HuH-7.5 (cell line): ENCODE results near the gene PI4KA.
A peak's percentile ranks its signal among the peaks of the same experiment; 100 is the strongest.
"Not testable (repeated sequence)": the region's sequence is repeated elsewhere in the genome, so short reads cannot be mapped to it uniquely, and the experiment has no call there.

Experiments
- DNase-seq: peaks from one replicate; pipeline ENCODE4 v3.0.0; 2011; ENCODE audit warnings: low spot score

Gene PI4KA

GRCh38 chr22:20858615-20859416 lies at the start of gene PI4KA, which contains the start of gene SNAP29:
Gene PI4KA (minus strand): TSS chr22:20858811. CDS start chr22:20858725, 86 bp downstream.
Gene SNAP29 (plus strand): TSS chr22:20859007. CDS start chr22:20859111, 104 bp downstream.
- peak; percentile 93 for DNase-seq

GRCh38 chr22:20906387-20906767 lies 47.8 kb upstream of the PI4KA start:
- no peak for DNase-seq

GRCh38 chr22:20905415-20906386 lies 47.1 kb upstream of the PI4KA start:
- no peak for DNase-seq

- DNase-seq = no peak
Measured at GRCh38 chr22:20904980-20905355, 46.4 kb upstream of the PI4KA start.

GRCh38 chr22:20904008-20904979 lies 45.7 kb upstream of the PI4KA start:
- peak; percentile 34 for DNase-seq

GRCh38 chr22:20903093-20903492 lies 44.5 kb upstream of the PI4KA start:
- no peak for DNase-seq

GRCh38 chr22:20901093-20902033 lies 42.8 kb upstream of the PI4KA start:
- DNase-seq = not testable (repeated sequence)

GRCh38 chr22:20899827-20900423 lies 41.3 kb upstream of the PI4KA start:
- DNase-seq = no peak

GRCh38 chr22:20897737-20898136 lies 39.1 kb upstream of the PI4KA start:
- DNase-seq = not testable (repeated sequence)

- DNase-seq = no peak
Measured at GRCh38 chr22:20890975-20891374, 32.4 kb upstream of the PI4KA start.

- no peak for DNase-seq
Measured at GRCh38 chr22:20889904-20890540, 31.4 kb upstream of the PI4KA start.

GRCh38 chr22:20889025-20889704 lies 30.6 kb upstream of the PI4KA start:
- no peak for DNase-seq

- no peak for DNase-seq
Measured at GRCh38 chr22:20887375-20887774, 28.8 kb upstream of the PI4KA start.

- DNase-seq = peak; percentile 77
Measured at GRCh38 chr22:20885557-20886323, 27.1 kb upstream of the PI4KA start.

GRCh38 chr22:20885017-20885556 lies 26.5 kb upstream of the PI4KA start:
- no peak for DNase-seq

- DNase-seq = no peak
Measured at GRCh38 chr22:20884454-20884853, 25.8 kb upstream of the PI4KA start.

- DNase-seq = no peak
Measured at GRCh38 chr22:20882855-20883254, 24.2 kb upstream of the PI4KA start.
